Measurements from ENCODE around the gene TMEM101.
A peak's percentile ranks its signal among the peaks of the same experiment; 100 is the strongest.
"Not testable (repeated sequence)": the region's sequence is repeated elsewhere in the genome, so short reads cannot be mapped to it uniquely, and the experiment has no call there.

Gene TMEM101

DNA sequence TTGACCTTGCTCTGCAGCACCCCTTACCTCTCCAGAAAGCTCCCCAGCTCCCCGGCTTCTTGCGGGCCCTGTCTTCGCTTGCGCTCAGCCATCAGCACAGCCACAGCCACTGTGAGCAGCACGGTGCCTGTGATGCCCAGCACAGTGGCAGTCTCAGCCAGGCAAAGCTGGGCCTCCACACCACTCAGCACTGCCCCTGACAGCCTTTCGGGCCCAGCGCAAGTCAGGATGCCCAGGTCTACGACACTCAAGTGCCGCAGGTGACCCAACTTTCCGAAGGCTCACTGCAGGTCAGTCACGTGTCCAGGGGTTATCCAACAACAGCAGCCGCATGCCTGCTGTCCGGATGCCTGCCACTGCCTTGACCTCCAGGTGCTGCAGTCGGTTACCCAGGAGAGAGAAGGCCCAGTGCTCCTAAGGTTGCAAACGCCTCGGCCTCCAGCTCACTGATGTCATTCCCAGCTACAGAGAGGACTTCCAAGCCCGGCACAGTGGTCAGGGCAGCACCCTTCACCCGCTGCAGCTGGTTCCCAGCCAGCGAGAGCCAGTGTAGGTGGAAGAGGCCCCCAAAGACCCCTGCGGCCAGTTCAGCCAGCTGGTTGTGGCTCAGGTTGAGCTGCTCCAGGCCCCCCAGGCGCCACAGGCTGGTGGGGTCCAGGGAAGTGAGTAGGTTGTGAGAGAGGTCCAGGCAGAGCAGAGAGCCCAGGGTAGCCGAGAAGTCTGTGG is 8.9 kb upstream of the TMEM101 start:
- H3K4me1 ChIP-seq (ENCODE audit: insufficient read depth, insufficient read length), result no peaks in the 10 kb centered on the region
- TF ChIP-seq ZNF274 (IDR thresholded peaks at IDR 0.05; ENCODE audit: low read depth, low read length), result no peak
- TF ChIP-seq SUZ12 (IDR thresholded peaks at IDR 0.05; ENCODE audit: extremely low read depth, insufficient read depth, insufficient read length), result no peak
- no peak for TF ChIP-seq YY1 (IDR thresholded peaks at IDR 0.05; ENCODE audit: insufficient read depth, insufficient read length)
- peaks cover 59% of the 10 kb centered on the region for H3K36me3 ChIP-seq (ENCODE audit: insufficient read depth, insufficient read length, low read length)
- peak overlapping the region; percentile 12 for H3K9ac ChIP-seq (ENCODE audit: insufficient read length, low read depth)
- no peaks in the 10 kb centered on the region for H3K9me3 ChIP-seq (ENCODE audit: insufficient read depth, low read length)
- DNase-seq (ENCODE audit: low read depth, low spot score), result no peak
- H3K27me3 ChIP-seq (ENCODE audit: insufficient read depth, insufficient read length), result no peaks in the 10 kb centered on the region
- no peak overlapping the region for H3K4me3 ChIP-seq (ENCODE audit: insufficient read length, low read depth)

DNA sequence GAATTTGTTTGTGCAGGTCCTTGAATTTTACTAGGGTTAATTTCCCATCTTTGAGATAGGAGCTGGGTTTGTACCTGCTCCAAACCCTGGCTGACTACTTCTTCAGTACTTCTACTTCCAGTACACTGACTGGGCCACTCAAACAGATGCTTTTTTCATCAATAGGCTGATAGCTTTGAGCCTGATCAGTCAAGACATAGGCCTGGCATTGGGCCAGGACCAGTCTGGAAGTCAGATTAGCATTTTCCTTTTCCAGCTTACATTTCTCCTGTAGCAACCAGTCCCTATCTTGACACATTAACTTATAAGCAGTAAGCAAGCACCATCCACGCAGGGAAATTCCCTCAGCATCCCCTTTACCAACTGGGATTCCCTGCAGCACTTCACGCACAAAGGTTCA is 7.5 kb upstream of the TMEM101 start:
- H3K27me3 ChIP-seq (ENCODE audit: insufficient read depth, insufficient read length), result no peaks in the 10 kb centered on the region
- no peaks in the 10 kb centered on the region for H3K9me3 ChIP-seq (ENCODE audit: insufficient read depth, low read length)
- TF ChIP-seq YY1 (IDR thresholded peaks at IDR 0.05; ENCODE audit: insufficient read depth, insufficient read length), result no peak
- no peak for TF ChIP-seq ZNF274 (IDR thresholded peaks at IDR 0.05; ENCODE audit: low read depth, low read length)
- TF ChIP-seq SUZ12 (IDR thresholded peaks at IDR 0.05; ENCODE audit: extremely low read depth, insufficient read depth, insufficient read length), result no peak
- no peak for DNase-seq (ENCODE audit: low read depth, low spot score)
- H3K4me1 ChIP-seq (ENCODE audit: insufficient read depth, insufficient read length), result no peaks in the 10 kb centered on the region
- H3K9ac ChIP-seq (ENCODE audit: insufficient read length, low read depth), result no peak overlapping the region
- peaks cover 53% of the 10 kb centered on the region for H3K36me3 ChIP-seq (ENCODE audit: insufficient read depth, insufficient read length, low read length)
- H3K4me3 ChIP-seq (ENCODE audit: insufficient read length, low read depth), result no peak overlapping the region

- H3K9ac ChIP-seq (ENCODE audit: insufficient read length, low read depth); H3K9me3 ChIP-seq (ENCODE audit: insufficient read depth, low read length); DNase-seq (ENCODE audit: low read depth, low spot score); H3K4me3 ChIP-seq (ENCODE audit: insufficient read length, low read depth); H3K4me1 ChIP-seq (ENCODE audit: insufficient read depth, insufficient read length); H3K27me3 ChIP-seq (ENCODE audit: insufficient read depth, insufficient read length): not testable (repeated sequence)
- H3K36me3 ChIP-seq (ENCODE audit: insufficient read depth, insufficient read length, low read length), result peaks cover 51% of the 10 kb centered on the region
These were observed 6.5 kb upstream of the TMEM101 start for GRCh38 chr17:44021227-44021626.

DNA sequence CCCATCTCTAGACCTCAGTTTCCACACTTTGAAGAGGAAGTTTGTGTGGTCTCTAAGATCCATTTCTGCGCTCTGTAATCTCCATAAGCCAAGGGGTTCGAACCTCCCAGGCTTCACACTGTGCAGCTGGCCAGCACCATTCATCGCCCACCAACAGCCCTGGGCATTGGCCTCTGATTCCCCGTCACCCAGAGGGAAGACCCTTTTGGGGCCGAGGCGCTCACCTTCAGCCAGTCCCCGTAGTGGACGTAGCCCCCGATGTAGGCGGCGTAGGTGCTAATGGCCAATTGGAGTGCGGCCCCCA is 678 bp downstream of the TMEM101 start:
- peaks cover 35% of the 10 kb centered on the region for H3K36me3 ChIP-seq (ENCODE audit: insufficient read depth, insufficient read length, low read length)
- H3K9me3 ChIP-seq (ENCODE audit: insufficient read depth, low read length), result no peaks in the 10 kb centered on the region
- peak overlapping the region; percentile 99 for H3K9ac ChIP-seq (ENCODE audit: insufficient read length, low read depth)
- H3K4me3 ChIP-seq (ENCODE audit: insufficient read length, low read depth), result peak overlapping the region; percentile 99
- DNase-seq (ENCODE audit: low read depth, low spot score), result no peak
- no peaks in the 10 kb centered on the region for H3K27me3 ChIP-seq (ENCODE audit: insufficient read depth, insufficient read length)
- TF ChIP-seq ZNF274 (IDR thresholded peaks at IDR 0.05; ENCODE audit: low read depth, low read length) (no peak), YY1 (IDR thresholded peaks at IDR 0.05; ENCODE audit: insufficient read depth, insufficient read length) (no peak), SUZ12 (IDR thresholded peaks at IDR 0.05; ENCODE audit: extremely low read depth, insufficient read depth, insufficient read length) (no peak)
- no peaks in the 10 kb centered on the region for H3K4me1 ChIP-seq (ENCODE audit: insufficient read depth, insufficient read length)

DNA sequence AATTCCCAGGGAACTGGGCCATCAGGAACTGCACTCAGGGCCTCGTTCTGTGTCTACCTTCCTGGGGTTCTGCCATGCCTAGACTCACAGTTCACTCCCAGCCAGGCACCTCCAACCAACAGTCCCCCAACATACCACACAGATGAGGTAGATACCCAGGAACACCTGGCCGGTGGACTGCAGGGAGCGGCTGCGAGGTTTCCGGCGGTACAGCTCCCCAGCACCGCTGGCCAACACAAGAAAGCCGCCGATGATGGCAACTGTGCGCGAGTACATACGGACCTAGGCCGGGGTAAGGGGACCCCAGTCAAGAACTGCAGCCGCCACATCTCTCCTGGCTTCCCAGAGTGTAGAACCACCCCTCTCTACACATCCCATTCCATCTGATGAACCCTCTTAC is 1.9 kb downstream of the TMEM101 start:
- H3K4me1 ChIP-seq (ENCODE audit: insufficient read depth, insufficient read length), result peaks cover 2% of the 10 kb centered on the region
- DNase-seq (ENCODE audit: low read depth, low spot score), result no peak
- no peaks in the 10 kb centered on the region for H3K9me3 ChIP-seq (ENCODE audit: insufficient read depth, low read length)
- TF ChIP-seq SUZ12 (IDR thresholded peaks at IDR 0.05; ENCODE audit: extremely low read depth, insufficient read depth, insufficient read length), result no peak
- no peak for TF ChIP-seq YY1 (IDR thresholded peaks at IDR 0.05; ENCODE audit: insufficient read depth, insufficient read length)
- TF ChIP-seq ZNF274 (IDR thresholded peaks at IDR 0.05; ENCODE audit: low read depth, low read length), result no peak
- H3K27me3 ChIP-seq (ENCODE audit: insufficient read depth, insufficient read length), result no peaks in the 10 kb centered on the region
- no peak overlapping the region for H3K9ac ChIP-seq (ENCODE audit: insufficient read length, low read depth)
- no peak overlapping the region for H3K4me3 ChIP-seq (ENCODE audit: insufficient read length, low read depth)
- H3K36me3 ChIP-seq (ENCODE audit: insufficient read depth, insufficient read length, low read length), result peaks cover 36% of the 10 kb centered on the region

GRCh38 chr17:44012391-44012790 is 2.4 kb downstream of the TMEM101 start:
- Histone ChIP-seq H3K9me3 (ENCODE audit: insufficient read depth, low read length) (no peaks in the 10 kb centered on the region), H3K9ac (ENCODE audit: insufficient read length, low read depth) (no peak overlapping the region), H3K4me1 (ENCODE audit: insufficient read depth, insufficient read length) (peaks cover 2% of the 10 kb centered on the region), H3K36me3 (ENCODE audit: insufficient read depth, insufficient read length, low read length) (peaks cover 36% of the 10 kb centered on the region), H3K4me3 (ENCODE audit: insufficient read length, low read depth) (no peak overlapping the region), H3K27me3 (ENCODE audit: insufficient read depth, insufficient read length) (no peaks in the 10 kb centered on the region)
- no peak for TF ChIP-seq YY1 (IDR thresholded peaks at IDR 0.05; ENCODE audit: insufficient read depth, insufficient read length)
- TF ChIP-seq ZNF274 (IDR thresholded peaks at IDR 0.05; ENCODE audit: low read depth, low read length), result no peak
- no peak for TF ChIP-seq SUZ12 (IDR thresholded peaks at IDR 0.05; ENCODE audit: extremely low read depth, insufficient read depth, insufficient read length)
- no peak for DNase-seq (ENCODE audit: low read depth, low spot score)

GRCh38 chr17:44011876-44012275 is 2.9 kb downstream of the TMEM101 start:
- no peak for DNase-seq (ENCODE audit: low read depth, low spot score)
- Histone ChIP-seq H3K4me1 (ENCODE audit: insufficient read depth, insufficient read length) (peaks cover 2% of the 10 kb centered on the region), H3K9ac (ENCODE audit: insufficient read length, low read depth) (no peak overlapping the region), H3K36me3 (ENCODE audit: insufficient read depth, insufficient read length, low read length) (peaks cover 36% of the 10 kb centered on the region), H3K4me3 (ENCODE audit: insufficient read length, low read depth) (no peak overlapping the region), H3K9me3 (ENCODE audit: insufficient read depth, low read length) (no peaks in the 10 kb centered on the region), H3K27me3 (ENCODE audit: insufficient read depth, insufficient read length) (no peaks in the 10 kb centered on the region)
- TF ChIP-seq SUZ12 (IDR thresholded peaks at IDR 0.05; ENCODE audit: extremely low read depth, insufficient read depth, insufficient read length) (no peak), ZNF274 (IDR thresholded peaks at IDR 0.05; ENCODE audit: low read depth, low read length) (no peak), YY1 (IDR thresholded peaks at IDR 0.05; ENCODE audit: insufficient read depth, insufficient read length) (no peak)

Measured in NT2/D1 (cell line).